Measurements from ENCODE around the gene ARNT2.

DNA sequence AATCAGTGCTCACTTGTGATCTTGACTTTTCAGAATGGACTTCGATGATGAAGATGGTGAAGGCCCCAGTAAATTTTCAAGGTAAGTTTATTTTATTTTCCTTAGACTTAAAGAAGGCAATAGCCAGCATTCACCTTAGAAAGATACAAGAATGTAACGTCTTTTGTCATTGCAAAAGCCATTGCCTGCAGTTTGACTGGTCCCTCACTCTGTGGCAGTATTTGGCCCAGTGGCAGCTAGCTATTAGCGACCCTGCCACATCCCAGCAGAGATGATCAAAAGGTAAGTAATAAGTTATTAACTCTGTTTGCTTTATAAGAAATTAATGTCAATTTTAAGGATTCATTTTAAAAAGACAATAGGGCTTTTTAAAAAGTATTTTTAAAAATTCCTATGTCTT is 53.7 kb downstream of the ARNT2 start:
- TF ChIP-seq EZH2 (IDR thresholded peaks at IDR 0.05; ENCODE audit: borderline replicate concordance) (no peak), EZH2phosphoT487 (IDR thresholded peaks at IDR 0.05; ENCODE audit: low read depth, severe bottlenecking, unreplicated experiment) (no peak)
- TF ChIP-seq, protein P1, sequence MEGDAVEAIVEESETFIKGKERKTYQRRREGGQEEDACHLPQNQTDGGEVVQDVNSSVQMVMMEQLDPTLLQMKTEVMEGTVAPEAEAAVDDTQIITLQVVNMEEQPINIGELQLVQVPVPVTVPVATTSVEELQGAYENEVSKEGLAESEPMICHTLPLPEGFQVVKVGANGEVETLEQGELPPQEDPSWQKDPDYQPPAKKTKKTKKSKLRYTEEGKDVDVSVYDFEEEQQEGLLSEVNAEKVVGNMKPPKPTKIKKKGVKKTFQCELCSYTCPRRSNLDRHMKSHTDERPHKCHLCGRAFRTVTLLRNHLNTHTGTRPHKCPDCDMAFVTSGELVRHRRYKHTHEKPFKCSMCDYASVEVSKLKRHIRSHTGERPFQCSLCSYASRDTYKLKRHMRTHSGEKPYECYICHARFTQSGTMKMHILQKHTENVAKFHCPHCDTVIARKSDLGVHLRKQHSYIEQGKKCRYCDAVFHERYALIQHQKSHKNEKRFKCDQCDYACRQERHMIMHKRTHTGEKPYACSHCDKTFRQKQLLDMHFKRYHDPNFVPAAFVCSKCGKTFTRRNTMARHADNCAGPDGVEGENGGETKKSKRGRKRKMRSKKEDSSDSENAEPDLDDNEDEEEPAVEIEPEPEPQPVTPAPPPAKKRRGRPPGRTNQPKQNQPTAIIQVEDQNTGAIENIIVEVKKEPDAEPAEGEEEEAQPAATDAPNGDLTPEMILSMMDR (IDR thresholded peaks at IDR 0.05; ENCODE audit: poor library complexity) = no peak

Data from hepatocyte (in vitro differentiated cells).